HCT116 (cell line): ENCODE measurements around the gene CFL1. TPM values are rescaled to one million over a fixed set of nuclear protein-coding genes. Genes with fewer than 3 reads are reported as not detected.

Experiments
- ATAC-seq: fragments of 200-7000 bp; cut with Tn5 transposase; 2 replicates; pipeline ENCODE4 v1.9.1; 2020; ENCODE audit warnings: mild to moderate bottlenecking, moderate library complexity
- BruUV-seq: library from RNA; stranded (reverse); fragments of 400-500 nt; replicated peaks from 2 replicates; lab custom pipeline; 2021; lab: Mats Ljungman, UMichigan
- CTCF ChIA-PET: fragments of 300-600 bp; sonication (Branson Sonifier 250); formaldehyde crosslinking; loops from one replicate; lab custom pipeline; 2021; ENCODE audit warnings: antibody characterized with exemption; lab: Charles Lee
- POLR2A ChIA-PET: fragments of 300-600, 350-600 bp; sonication (Branson Sonifier 250); formaldehyde crosslinking; loops from one replicate; lab custom pipeline; 2021; ENCODE audit warnings: antibody characterized with exemption; lab: Charles Lee
- RAD21 ChIA-PET, 2 experiments: fragments of 300-600 bp; sonication (Branson Sonifier 250); formaldehyde crosslinking; loops; one replicate each; lab custom pipeline; 2023; ENCODE audit warnings: low total read pairs in 2 of 2; ENCODE audit not compliant: uncharacterized antibody in 2 of 2, unreplicated experiment in 2 of 2, low non-redundant PET in 1 of 2; lab: Charles Lee
- DNase-seq: peaks from one replicate; pipeline ENCODE4 v3.0.0-alpha.2; 2010; ENCODE audit warnings: low read depth, low spot score
- H2AFZ ChIP-seq: fragments of 200-600 bp; shearing (Covaris generic), sonication (generic); 2 replicates; pipeline ENCODE4 v1.6.1; 2017; ENCODE audit warnings: low read depth, mixed run types, mixed read lengths, antibody characterized with exemption, low read length; ENCODE audit not compliant: poor library complexity, severe bottlenecking
- H3K27ac ChIP-seq: 2 replicates; pipeline ENCODE4 v1.5.1; 2012; ENCODE audit warnings: low read depth, low read length
- H3K27me3 ChIP-seq: fragments of 200-600 bp; sonication (generic); 2 replicates; pipeline ENCODE4 v1.6.1; 2016; ENCODE audit warnings: mixed run types, low read length, mixed read lengths; ENCODE audit not compliant: insufficient read depth
- H3K36me3 ChIP-seq, 2 experiments: fragments of 200-500 bp in 1 of 2; fragments of 200-600 bp in 1 of 2; sonication (Bioruptor generic) in 1 of 2; sonication (generic) in 1 of 2; 2 replicates each; pipeline versions ENCODE4 v1.5.1 to v1.6.1; 2014 to 2016; ENCODE audit warnings: low read length in 2 of 2, inconsistent platforms in 1 of 2, mixed read lengths in 1 of 2, mixed run types in 1 of 2; ENCODE audit not compliant: insufficient read depth in 2 of 2, control insufficient read depth in 1 of 2
- H3K4me1 ChIP-seq, 2 experiments: fragments of 200-600 bp in 1 of 2; sonication (generic) in 1 of 2; 2 replicates each; pipeline versions ENCODE4 v1.5.1 to v1.6.1; 2012 to 2017; ENCODE audit warnings: low read length in 2 of 2, inconsistent platforms in 1 of 2, mild to moderate bottlenecking in 1 of 2, mixed read lengths in 1 of 2, mixed run types in 1 of 2, moderate library complexity in 1 of 2; ENCODE audit not compliant: insufficient read depth in 2 of 2, control insufficient read depth in 1 of 2
- H3K4me2 ChIP-seq: fragments of 200-600 bp; sonication (generic); 2 replicates; pipeline ENCODE4 v1.6.1; 2017; ENCODE audit warnings: mixed run types, low read length, mixed read lengths
- H3K4me3 ChIP-seq, 2 experiments: fragments of 200-600 bp in 1 of 2; sonication (generic) in 1 of 2; replicated peaks in 1 of 2; 2 replicates each; pipeline ENCODE4 v1.5.1; 2011 to 2016; ENCODE audit warnings: low read length in 2 of 2, control low read depth in 1 of 2, low read depth in 1 of 2, mild to moderate bottlenecking in 1 of 2, mixed read lengths in 1 of 2, mixed run types in 1 of 2
- H3K79me2 ChIP-seq: fragments of 200-600 bp; sonication (generic); 2 replicates; pipeline ENCODE4 v1.6.1; 2017; ENCODE audit warnings: mild to moderate bottlenecking, mixed run types, low read length, moderate library complexity, mixed read lengths; ENCODE audit not compliant: insufficient read depth
- H3K9ac ChIP-seq: fragments of 200-600 bp; sonication (generic); 2 replicates; pipeline ENCODE4 v1.6.1; 2016; ENCODE audit warnings: low read length, mixed read lengths
- H3K9me2 ChIP-seq: fragments of 200-600 bp; sonication (generic), shearing (Covaris generic); 2 replicates; pipeline ENCODE4 v1.6.1; 2017; ENCODE audit warnings: mixed run types, mild to moderate bottlenecking, moderate library complexity; ENCODE audit not compliant: insufficient read depth
- H3K9me3 ChIP-seq, 2 experiments: fragments of 200-500 bp in 1 of 2; fragments of 200-600 bp in 1 of 2; sonication (Bioruptor generic) in 1 of 2; sonication (generic) in 1 of 2; 2 replicates each; pipeline ENCODE4 v1.6.1; 2014 to 2017; ENCODE audit warnings: low read length in 2 of 2, mixed read lengths in 2 of 2, inconsistent platforms in 1 of 2, low read depth in 1 of 2, mild to moderate bottlenecking in 1 of 2, mixed run types in 1 of 2, moderate library complexity in 1 of 2; ENCODE audit not compliant: control insufficient read depth in 1 of 2, insufficient read depth in 1 of 2
- H4K20me1 ChIP-seq: fragments of 200-600 bp; sonication (generic), shearing (Covaris generic); 2 replicates; pipeline ENCODE4 v1.6.1; 2017; ENCODE audit warnings: mixed run types, mild to moderate bottlenecking, moderate library complexity; ENCODE audit not compliant: insufficient read depth
- CEBPB ChIP-seq: IDR thresholded peaks from 2 replicates; pipeline ENCODE4 v1.6.1; 2012; ENCODE audit warnings: low read depth
- POLR2AphosphoS5 ChIP-seq: IDR thresholded peaks from 2 replicates; pipeline ENCODE4 v1.6.1; 2011; ENCODE audit warnings: mild to moderate bottlenecking, low read depth, low read length, moderate library complexity
- RAD21 ChIP-seq: IDR thresholded peaks from 2 replicates; pipeline ENCODE4 v1.6.1; 2012; ENCODE audit warnings: low read depth, mild to moderate bottlenecking
- TCF7L2 ChIP-seq: IDR thresholded peaks from 2 replicates; pipeline ENCODE4 v1.7.0; 2011; ENCODE audit warnings: borderline replicate concordance, inconsistent platforms; ENCODE audit not compliant: insufficient read depth, insufficient read length; ENCODE audit errors: extremely low read depth
- YY1 ChIP-seq: IDR thresholded peaks from 2 replicates; pipeline ENCODE4 v1.6.1; 2011; ENCODE audit warnings: low read length, low read depth, moderate library complexity, mild to moderate bottlenecking; ENCODE audit not compliant: insufficient replicate concordance; ENCODE audit errors: extremely low read depth
- ZFX ChIP-seq: fragments of 450-650 bp; IDR thresholded peaks from 2 replicates; pipeline ENCODE4 v1.6.1; 2017
- intact Hi-C: fragments of 100-400 bp; cut with micrococcal nuclease; formaldehyde crosslinking; loops from 2 replicates; pipeline ENCODE4 v1.10.0; 2022
- total RNA-seq: library from RNA; stranded (reverse); gene quantifications from one replicate; pipeline ENCODE4 v1.2.1, GENCODE V29; 2021; ENCODE audit not compliant: unreplicated experiment
- TF ChIP-seq, protein P1 (sequence below), 3 experiments: fragments of 200-600 bp in 1 of 3; sonication (generic) in 1 of 3; IDR thresholded peaks in 2 of 3; conservative IDR thresholded peaks in 1 of 3; 2 replicates each; pipeline ENCODE4 v1.5.1; 2012 to 2017; ENCODE audit warnings: low read depth in 2 of 3, low read length in 2 of 3, antibody characterized with exemption in 1 of 3, borderline replicate concordance in 1 of 3, control low read depth in 1 of 3, mild to moderate bottlenecking in 1 of 3, mixed read lengths in 1 of 3, mixed run types in 1 of 3, moderate library complexity in 1 of 3; ENCODE audit not compliant: insufficient read depth in 1 of 3
- TF ChIP-seq, protein P2 (sequence below): IDR thresholded peaks from 2 replicates; pipeline ENCODE4 v1.6.1; 2011; ENCODE audit warnings: mild to moderate bottlenecking, low read length, moderate library complexity; ENCODE audit not compliant: insufficient replicate concordance; ENCODE audit errors: extremely low read depth

The CFL1 gene
- total RNA-seq, 1 experiment from 2014 or later = 1,270 TPM

DNA sequence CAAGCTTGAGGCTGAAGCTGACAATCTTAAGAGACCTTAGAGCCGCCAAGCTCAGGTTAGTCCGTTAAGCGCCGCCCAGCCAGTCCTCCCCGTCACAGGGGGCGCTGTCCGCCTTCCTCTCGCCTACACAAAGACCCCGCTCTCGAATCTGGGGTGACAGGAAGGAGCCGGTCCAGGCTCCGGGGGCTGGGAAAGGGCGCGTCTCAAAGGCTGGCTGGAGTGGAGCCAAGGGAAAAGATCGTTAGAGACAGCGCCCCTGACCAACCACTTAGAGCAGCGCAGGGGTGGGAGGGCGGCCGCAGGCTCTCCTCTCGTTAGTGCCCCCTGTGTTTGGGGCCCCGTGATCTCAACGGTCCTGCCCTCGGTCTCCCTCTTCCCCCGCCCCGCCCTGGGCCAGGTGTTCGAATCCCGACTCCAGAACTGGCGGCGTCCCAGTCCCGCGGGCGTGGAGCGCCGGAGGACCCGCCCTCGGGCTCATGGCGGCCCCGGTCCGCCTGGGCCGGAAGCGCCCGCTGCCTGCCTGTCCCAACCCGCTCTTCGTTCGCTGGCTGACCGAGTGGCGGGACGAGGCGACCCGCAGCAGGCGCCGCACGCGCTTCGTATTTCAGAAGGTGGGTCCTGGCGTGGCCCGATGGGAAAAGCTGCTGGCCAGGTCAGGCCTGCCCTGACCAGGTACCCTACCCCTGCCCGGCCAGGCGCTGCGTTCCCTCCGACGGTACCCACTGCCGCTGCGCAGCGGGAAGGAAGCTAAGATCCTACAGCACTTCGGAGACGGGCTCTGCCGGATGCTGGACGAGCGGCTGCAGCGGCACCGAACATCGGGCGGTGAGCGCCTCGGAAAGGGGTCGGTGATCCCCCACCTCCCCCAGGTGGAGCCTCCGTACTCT is 2.5 kb upstream of the CFL1 start, which contains the start of gene MUS81:
MUS81 (plus strand) TSS at position 156 of the 887 bp plus-strand sequence; CDS start at position 477, 321 bp downstream.
- intact Hi-C loops = loop anchor here (1.0 kb wide), 1 partner anchor 142 kb away; the partner anchor contains the start of genes BANF1 and EIF1AD
- Histone ChIP-seq H2AFZ (peak within 1 kb of the TSS; percentile 50), H3K27me3 (no peaks in the 10 kb centered on the region), H3K4me2 (peak within 1 kb of the TSS; percentile 77)
- peak; percentile 74; the same call in 1 of the 2 replicates for TF ChIP-seq ZFX
- TF ChIP-seq, protein P1, sequence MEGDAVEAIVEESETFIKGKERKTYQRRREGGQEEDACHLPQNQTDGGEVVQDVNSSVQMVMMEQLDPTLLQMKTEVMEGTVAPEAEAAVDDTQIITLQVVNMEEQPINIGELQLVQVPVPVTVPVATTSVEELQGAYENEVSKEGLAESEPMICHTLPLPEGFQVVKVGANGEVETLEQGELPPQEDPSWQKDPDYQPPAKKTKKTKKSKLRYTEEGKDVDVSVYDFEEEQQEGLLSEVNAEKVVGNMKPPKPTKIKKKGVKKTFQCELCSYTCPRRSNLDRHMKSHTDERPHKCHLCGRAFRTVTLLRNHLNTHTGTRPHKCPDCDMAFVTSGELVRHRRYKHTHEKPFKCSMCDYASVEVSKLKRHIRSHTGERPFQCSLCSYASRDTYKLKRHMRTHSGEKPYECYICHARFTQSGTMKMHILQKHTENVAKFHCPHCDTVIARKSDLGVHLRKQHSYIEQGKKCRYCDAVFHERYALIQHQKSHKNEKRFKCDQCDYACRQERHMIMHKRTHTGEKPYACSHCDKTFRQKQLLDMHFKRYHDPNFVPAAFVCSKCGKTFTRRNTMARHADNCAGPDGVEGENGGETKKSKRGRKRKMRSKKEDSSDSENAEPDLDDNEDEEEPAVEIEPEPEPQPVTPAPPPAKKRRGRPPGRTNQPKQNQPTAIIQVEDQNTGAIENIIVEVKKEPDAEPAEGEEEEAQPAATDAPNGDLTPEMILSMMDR (IDR thresholded peaks at IDR 0.05 in 2 of 3, conservative IDR thresholded peaks at IDR 0.05 in 1 of 3; ENCODE audit: borderline replicate concordance in 1 of 3, insufficient read depth in 1 of 3, low read depth in 2 of 3, low read length in 2 of 3) = peak in 2 of 3 experiments; percentile 83 to 93; a peak in 4 of 6 replicates
- no peak for TF ChIP-seq CEBPB
- TF ChIP-seq POLR2AphosphoS5 = peak; percentile 69
- TF ChIP-seq RAD21 = no peak
- TF ChIP-seq YY1 = peak; percentile 86
- TF ChIP-seq TCF7L2 = peak; percentile 43
- TF ChIP-seq, protein P2, sequence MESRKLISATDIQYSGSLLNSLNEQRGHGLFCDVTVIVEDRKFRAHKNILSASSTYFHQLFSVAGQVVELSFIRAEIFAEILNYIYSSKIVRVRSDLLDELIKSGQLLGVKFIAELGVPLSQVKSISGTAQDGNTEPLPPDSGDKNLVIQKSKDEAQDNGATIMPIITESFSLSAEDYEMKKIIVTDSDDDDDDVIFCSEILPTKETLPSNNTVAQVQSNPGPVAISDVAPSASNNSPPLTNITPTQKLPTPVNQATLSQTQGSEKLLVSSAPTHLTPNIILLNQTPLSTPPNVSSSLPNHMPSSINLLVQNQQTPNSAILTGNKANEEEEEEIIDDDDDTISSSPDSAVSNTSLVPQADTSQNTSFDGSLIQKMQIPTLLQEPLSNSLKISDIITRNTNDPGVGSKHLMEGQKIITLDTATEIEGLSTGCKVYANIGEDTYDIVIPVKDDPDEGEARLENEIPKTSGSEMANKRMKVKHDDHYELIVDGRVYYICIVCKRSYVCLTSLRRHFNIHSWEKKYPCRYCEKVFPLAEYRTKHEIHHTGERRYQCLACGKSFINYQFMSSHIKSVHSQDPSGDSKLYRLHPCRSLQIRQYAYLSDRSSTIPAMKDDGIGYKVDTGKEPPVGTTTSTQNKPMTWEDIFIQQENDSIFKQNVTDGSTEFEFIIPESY = no peak
- TF ChIP-seq, all 23 proteins: peak for 5
- RAD21 ChIA-PET = interaction anchor here in 1 of 2 experiments (1.2 kb wide), 1 partner anchor 148 kb away, joined by 4 read pairs; the partner anchor contains the start of gene KAT5
- Histone ChIP-seq H3K9ac (peak within 1 kb of the TSS; percentile 99), H3K4me1 (peaks cover 23 to 42% of the 10 kb centered on the region in 2 experiments), H3K36me3 (peaks cover 17 to 30% of the 10 kb centered on the region in 2 experiments), H3K9me2 (no peaks in the 10 kb centered on the region), H3K9me3 (no peaks in the 10 kb centered on the region), H3K79me2 (peaks cover 46% of the 10 kb centered on the region), H3K27ac (peak within 1 kb of the TSS; percentile 97), H3K4me3 (peak within 1 kb of the TSS; percentile 85 to 100), H4K20me1 (peaks cover 12% of the 10 kb centered on the region; the same call in 1 of the 2 replicates)
- POLR2A ChIA-PET = interaction anchor here (0.9 to 5.3 kb wide), 17 partner anchors 9 to 438 kb away, joined by 3 to 84 read pairs (median 6); partner anchors contain the start of genes BANF1, CCDC85B, FIBP and FOSL1
- no TSS peak for BruUV-seq
- peak; percentile 99 for DNase-seq
- peak; percentile 59 for ATAC-seq
- CTCF ChIA-PET = interaction anchor here (0.6 to 4.3 kb wide), 33 partner anchors 9 to 301 kb away, joined by 3 to 82 read pairs (median 5); partner anchors contain the start of genes AP5B1, CCDC85B, FIBP and KAT5
